ENCODE data around the gene SUPT20HL2.
"Not testable (repeated sequence)": the region's sequence is repeated elsewhere in the genome, so short reads cannot be mapped to it uniquely, and the experiment has no call there.

SUPT20HL2 gene

GRCh38 chrX:24314019-24314635 is at the start of gene SUPT20HL2:
Gene SUPT20HL2, minus strand, starts transcription at chrX:24314069. Its CDS starts 754 bp downstream, at chrX:24313315.
- no peak for DNase-seq

- not testable (repeated sequence) for DNase-seq
Observed at GRCh38 chrX:24362089-24362745, 48.3 kb upstream of the SUPT20HL2 start.

GRCh38 chrX:24360272-24360671 is 46.4 kb upstream of the SUPT20HL2 start, which contains the start of gene SUPT20HL1:
Gene SUPT20HL1, plus strand, starts transcription at chrX:24360639. Its CDS starts 2,122 bp downstream, at chrX:24362761.
- DNase-seq = no peak

DNA sequence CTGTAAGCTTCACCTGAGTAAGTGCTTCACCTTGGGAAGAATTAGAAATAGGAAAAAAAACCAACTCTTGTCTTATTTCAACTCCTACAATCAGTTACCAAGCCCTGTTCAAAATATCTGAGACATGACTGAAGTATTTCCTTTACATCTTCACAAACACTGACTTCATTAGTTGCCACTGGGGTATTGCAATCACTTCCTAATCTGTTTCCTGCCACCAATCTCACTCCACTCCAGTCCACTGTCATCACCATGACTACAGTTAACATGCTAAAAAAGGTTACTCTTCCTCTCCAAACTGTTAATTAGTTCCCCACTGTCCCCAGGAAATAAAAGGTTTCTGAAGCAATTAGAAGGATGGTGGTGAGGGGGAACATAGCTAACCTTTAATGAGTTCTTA is 43.2 kb upstream of the SUPT20HL2 start:
- no peak for DNase-seq

DNA sequence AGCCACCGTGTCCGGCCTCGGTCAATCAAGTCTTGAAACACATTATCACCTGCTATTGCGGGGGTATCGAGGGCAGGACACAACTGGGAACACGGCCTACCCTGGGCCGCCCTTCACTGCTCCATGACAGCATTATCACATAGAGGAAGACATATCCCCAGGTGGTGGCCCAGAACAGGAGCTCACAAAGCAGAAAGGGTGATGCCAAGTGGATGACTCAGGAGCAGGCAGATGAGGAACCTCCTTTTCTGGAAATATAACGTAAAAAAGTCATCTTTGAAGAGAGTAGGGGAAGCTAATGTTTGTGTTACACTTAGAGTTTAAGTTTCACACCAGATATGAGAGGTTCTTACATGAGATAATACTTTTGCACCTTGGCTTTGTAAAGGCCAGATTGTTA is 41.2 kb upstream of the SUPT20HL2 start:
- DNase-seq = no peak

GRCh38 chrX:24350217-24350616 is 36.3 kb upstream of the SUPT20HL2 start:
- no peak for DNase-seq

GRCh38 chrX:24347881-24348280 is 34.0 kb upstream of the SUPT20HL2 start:
- no peak for DNase-seq

- DNase-seq = no peak
Observed at GRCh38 chrX:24343719-24344118, 29.9 kb upstream of the SUPT20HL2 start.

DNA sequence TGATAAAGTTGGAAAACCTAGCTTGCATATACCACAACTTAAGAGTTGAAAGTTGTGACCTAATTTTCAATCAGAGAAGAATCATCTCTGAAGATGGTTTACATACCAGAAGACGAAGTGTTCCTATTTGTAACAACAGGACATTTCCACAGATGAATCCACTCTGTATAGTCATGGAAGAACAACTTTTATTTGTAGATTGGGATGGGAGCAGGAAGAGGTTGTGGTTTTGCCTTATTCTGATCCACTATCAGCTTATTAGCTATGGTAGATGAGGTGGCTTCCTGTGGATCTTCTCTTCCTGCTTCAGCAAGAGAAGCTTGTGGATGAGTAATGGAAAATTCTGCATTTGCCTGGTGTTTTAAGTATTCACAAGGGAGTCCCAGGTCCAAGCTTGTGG is 27.9 kb upstream of the SUPT20HL2 start:
- no peak for DNase-seq

GRCh38 chrX:24340501-24340900 is 26.6 kb upstream of the SUPT20HL2 start:
- no peak for DNase-seq

- DNase-seq = no peak
Observed at GRCh38 chrX:24339911-24340310, 26.0 kb upstream of the SUPT20HL2 start.

DNA sequence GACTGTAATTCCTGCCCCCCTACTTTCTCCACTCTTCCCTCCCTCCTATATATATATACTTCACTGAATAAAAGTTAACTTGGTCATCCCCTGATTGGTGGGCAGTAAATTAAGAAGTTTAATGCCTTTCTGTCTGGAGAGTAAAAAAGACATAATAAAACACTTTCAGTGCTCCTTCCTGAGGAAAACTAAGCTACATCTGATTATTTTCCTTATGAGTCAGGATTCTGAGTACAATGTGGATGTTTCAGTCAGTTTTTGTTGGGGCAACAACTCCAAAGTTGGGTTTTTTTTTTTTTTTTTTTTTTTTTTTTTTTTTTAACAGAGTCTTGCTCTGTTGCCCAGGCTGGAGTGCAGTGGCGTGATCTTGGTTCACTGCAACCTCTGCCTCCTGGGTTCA is 22.0 kb upstream of the SUPT20HL2 start:
- DNase-seq = no peak

DNA sequence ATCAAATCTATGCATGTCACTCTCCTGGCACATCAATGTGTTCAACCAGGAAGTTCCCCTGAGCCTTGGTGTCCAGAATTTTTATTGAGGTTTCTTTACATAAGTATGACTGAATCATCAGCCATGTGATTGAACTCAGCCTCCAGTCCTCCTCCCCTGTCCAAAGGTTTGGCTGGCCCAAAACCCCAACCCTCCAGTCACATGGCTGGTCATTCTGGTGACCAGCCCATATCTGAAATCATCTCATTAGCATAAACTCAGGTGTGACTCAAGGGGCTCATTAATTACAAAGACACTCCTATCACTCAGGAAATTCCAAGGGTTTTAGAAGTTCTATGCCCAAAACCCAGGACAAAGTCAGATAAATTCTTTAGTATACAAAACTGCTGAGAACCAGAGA is 20.6 kb upstream of the SUPT20HL2 start:
- DNase-seq = no peak

GRCh38 chrX:24333371-24333770 is 19.5 kb upstream of the SUPT20HL2 start:
- no peak for DNase-seq

GRCh38 chrX:24332878-24333277 is 19.0 kb upstream of the SUPT20HL2 start:
- DNase-seq = no peak

DNA sequence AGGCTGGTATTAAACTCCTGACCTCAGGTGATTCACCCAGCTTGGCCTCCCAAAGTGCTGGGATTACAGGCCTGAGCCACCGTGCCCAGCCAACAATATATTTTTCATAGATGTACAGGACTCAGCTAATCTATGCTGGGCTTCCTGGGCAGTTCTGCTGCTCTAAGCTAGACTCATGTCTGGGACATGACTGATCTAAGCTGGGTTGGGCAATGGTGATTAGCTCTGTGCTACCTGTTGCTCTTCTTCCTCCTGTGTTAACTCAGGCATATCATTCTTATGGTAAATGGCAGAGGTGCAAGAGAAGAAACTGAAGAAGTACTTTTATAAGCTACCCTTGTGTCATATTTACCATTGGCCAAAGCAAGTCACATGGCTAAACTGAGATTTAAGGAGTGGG is 11.4 kb upstream of the SUPT20HL2 start:
- DNase-seq = no peak

- no peak for DNase-seq
Observed at GRCh38 chrX:24321741-24322395, 8.0 kb upstream of the SUPT20HL2 start.

DNA sequence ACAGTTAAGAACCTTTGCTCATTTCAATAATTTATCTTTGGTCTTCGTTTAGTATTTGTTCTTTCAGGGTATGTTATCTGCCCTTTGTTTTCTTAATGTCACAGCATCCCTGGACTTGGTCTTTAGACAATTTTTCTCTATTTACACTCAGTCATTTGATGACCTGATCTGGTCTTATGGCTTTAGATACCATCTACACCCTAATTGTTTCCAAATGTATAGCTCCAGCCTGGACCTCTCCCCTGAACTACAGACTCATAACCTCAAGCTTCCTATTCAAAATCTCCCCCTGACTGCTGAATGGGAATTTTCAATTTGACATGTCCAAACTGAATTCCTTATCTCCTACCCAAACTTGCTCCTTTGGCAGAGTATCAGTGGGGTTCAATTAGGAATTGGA is 3.7 kb upstream of the SUPT20HL2 start:
- DNase-seq = no peak

- no peak for DNase-seq
Observed at GRCh38 chrX:24316111-24316510, 2.2 kb upstream of the SUPT20HL2 start.

GRCh38 chrX:24312249-24312607 is 1.6 kb downstream of the SUPT20HL2 start:
- DNase-seq = not testable (repeated sequence)

GRCh38 chrX:24311507-24312248 is 2.2 kb downstream of the SUPT20HL2 start:
- not testable (repeated sequence) for DNase-seq

DNA sequence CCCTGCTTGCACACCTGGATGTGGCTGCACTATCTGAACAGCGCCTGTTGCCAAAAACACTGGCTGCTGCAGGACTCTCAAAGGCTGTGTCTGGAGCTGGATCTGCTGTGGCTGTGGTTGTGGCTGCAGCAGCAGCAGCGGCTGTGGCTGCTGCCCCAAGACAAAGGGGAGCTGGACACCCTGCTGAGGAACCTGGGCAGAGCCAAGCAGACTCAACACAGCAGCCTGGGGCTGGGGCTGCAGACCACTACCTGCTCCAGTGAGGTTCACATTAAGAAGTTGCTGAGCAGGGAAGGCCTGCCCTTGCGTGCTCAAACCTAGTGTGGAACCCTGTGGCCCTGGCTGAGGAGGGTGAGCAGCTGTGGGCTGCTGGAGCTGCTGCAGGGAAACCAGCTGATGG is 3.0 kb downstream of the SUPT20HL2 start:
- not testable (repeated sequence) for DNase-seq

DNA sequence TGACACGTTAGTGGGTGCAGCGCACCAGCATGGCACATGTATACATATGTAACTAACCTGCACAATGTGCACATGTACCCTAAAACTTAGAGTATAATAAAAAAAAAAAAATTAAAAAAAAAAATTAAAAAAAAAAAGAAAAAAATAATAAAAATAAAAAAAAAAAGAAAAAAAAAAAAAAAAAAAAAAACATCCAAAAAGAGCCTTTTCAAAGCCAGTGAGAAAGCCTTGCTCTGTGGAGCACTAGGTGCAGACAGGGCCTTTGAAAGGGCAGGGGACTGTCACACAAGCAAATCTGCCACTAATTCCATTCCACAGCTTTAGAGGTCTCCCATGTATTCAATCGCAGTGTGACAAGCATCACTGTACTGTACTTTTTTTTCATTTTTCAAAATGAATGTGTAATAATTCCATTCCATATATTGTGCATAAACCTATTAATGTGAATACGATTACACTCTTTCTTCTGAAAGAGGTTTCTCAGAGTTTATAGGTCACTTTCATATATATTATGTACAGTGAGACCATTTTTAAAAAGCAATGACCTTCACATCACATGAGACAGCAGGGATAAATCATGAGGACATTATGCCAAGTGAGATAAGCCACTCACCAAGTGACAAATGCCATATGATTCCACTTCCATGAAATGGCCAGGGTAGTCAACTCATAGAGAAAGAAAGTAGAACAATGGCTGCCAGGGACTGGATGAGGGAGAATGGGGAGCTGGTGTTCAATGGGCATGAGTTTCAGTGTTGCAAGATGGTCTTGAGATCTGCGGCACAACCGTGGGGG is 4.1 kb downstream of the SUPT20HL2 start:
- DNase-seq = not testable (repeated sequence)
